Activated CD4-positive, alpha-beta T cell treated with anti-CD3 and anti-CD28 coated beads for 1 hour (primary cell): ENCODE measurements around the gene NFS1.
"Not testable (repeated sequence)": the region's sequence is repeated elsewhere in the genome, so short reads cannot be mapped to it uniquely, and the experiment has no call there.

Experiments used
- DNase-seq: peaks from one replicate; pipeline ENCODE4 v3.0.0-alpha.2; 2020

Gene NFS1

DNA sequence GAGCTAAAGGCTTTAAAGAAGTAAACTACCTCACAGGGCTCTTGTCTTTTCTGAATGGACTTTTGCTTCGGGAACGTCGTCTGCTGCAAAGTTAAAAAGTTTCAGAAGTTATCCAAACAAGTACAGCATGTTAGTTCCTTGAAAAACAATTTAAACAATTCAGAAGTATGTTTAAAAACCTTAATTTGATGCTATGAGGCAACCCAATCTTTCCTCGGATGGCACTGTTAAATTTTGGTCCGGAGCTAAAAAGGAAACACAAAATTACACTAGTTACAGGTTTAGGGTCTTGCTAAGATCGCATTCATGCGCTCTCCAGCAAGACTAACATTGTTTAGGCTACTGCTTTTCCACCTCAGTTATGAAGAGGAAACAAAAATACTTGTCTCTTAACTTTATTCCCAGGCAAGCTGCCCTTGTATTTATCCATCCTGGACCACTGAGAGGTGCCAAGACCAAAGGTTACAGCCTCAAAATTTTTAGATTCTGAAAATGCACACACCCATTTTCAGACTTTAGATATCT lies 30.2 kb upstream of the NFS1 start:
- no peak for DNase-seq

GRCh38 chr20:35726842-35727711 lies 27.9 kb upstream of the NFS1 start:
- DNase-seq: no peak

DNA sequence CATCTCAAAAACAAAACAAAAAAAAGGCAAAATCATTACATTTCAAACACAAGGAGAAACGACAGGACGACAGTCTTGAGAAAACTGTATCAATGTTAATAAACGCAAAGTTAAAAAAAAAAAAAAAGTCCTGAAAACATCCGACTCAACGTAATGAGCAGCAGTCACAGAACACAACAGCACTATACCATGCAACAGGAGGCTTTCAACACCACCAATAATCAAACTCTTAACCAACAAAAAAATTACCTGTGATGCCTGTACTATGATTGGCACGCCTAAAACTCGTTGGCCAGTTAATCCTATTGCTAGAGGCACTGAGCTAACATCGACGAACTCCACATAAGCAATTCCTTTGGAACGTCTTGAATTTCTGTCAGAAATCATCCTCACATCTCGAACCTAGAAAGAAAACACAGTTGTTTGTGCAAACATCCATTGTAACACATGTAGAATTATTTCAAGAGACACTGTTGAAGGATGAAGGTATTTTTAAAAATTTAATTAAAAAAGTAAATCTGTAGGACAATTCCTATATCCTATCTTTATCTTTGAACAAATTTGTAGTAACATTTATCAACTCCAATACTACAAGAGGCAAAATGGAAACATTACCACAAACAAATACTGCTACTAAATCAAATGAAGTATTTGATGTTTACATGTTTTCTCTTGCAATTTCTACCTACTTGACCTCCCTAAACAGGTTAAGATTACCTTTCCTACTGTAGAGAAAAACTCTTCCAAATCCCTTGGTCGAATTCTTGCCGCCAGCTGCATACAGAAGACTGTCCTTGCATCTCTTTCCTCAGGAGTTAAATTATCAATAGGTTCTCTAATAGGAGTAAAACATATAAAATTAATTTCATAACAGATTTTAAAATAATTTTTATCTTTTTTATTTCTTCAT lies 25.4 kb upstream of the NFS1 start:
- no peak for DNase-seq

- not testable (repeated sequence) for DNase-seq
Measured at GRCh38 chr20:35723652-35724320, 24.6 kb upstream of the NFS1 start.

- DNase-seq: not testable (repeated sequence)
Measured at GRCh38 chr20:35723275-35723639, 24.1 kb upstream of the NFS1 start.

- no peak for DNase-seq
Measured at GRCh38 chr20:35721621-35722020, 22.5 kb upstream of the NFS1 start.

DNA sequence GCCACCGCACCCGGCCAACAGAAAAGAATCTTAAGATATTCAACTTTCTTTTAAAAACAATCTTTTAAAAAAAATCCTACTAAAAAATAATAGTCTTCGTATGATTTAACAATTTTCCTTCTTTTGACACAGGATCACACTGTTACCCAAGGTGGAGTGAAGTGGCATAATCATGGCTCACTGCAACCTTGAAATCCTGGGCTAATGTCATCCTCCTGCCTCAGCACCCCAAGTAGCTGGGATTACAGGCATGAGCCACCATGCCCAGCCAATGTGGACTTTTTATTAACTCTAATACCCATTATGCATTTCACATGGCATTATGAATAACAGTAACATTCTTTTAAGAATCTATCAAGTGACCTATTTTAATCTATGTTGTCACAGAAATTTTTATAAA lies 22.1 kb upstream of the NFS1 start:
- DNase-seq: no peak

DNA sequence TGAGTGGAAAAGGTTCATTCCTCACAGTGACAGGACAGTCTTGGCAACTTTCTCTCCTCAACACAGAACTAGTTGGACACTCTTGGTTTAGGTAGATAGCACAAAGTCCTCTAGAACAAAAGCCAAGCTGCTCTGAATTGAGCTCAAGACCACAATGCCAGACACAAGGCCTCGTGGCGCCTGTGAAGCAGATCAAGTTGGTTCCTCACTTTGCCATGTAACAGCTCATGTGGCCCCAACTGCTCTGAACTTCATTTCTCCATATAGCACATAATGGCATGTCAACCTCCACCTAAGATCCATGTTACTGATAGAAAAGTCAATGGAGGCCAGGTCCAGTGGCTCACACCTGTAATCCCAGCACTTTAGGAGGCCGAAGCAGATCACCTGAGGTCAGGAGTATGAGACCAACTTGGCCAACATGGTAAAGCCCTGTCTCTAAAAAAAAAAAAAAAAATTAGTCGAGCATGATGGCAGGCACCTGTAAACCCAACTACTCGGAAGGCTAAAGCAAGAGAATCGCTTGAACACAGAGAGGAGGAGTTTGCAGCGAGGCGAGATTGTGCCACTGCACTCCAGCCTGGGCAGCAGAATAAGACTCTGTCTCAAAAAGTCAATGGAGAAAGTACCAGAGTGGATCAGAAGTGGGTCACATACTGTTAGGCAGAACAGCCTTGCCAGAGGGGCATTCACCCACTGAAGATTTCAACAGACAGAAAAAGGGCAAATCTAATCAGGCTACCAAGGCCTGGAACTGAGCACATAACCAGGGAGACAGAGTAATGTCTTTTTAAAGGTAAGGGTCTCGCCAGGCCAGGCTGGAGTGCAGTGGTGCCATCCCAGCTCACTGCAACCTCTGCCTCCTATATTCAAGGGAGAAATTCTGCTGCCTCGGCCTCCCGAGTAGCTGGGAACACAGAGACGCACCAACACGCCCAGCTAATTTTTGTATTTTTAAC lies 21.3 kb upstream of the NFS1 start:
- no peak for DNase-seq

DNA sequence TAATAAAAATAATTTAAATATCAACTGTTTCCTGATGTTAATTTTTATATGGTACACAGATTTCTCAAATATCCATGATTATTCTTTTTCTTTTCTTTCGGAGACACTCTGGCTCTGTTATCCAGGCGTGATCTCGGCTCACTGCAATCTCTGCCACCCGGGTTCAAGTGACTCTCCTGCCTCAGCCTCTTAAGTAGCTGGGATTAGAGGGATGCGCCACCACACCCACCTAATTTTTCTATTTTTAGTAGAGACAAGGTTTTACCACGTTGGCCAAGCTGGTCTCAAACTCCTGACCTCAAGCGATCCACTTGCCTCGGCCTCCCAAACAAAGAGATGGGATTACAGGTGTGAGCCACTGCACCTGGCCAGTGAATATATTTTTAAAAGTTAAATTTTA lies 20.6 kb upstream of the NFS1 start:
- DNase-seq: no peak

- no peak for DNase-seq
Measured at GRCh38 chr20:35718972-35719635, 20.0 kb upstream of the NFS1 start.

GRCh38 chr20:35718321-35718720 lies 19.2 kb upstream of the NFS1 start:
- DNase-seq: not testable (repeated sequence)

DNA sequence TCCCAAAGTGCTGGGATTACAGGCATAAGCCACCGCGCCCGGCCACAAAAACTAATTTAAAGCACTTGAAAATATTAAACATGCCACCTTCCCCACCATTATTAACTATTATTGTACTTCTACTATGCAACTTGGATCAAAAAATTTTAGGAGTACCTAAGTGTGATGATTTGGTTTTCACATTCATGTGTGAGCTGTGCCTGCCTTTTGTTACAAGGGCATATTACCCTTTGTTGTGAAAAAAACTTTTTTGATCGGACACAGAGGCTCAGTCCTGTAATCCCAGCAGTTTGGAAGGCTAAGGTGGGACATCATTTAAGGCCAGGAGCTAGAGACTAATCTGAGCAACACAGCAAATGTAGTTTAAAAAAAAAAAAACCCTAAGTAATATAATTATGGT lies 17.2 kb upstream of the NFS1 start:
- no peak for DNase-seq

DNA sequence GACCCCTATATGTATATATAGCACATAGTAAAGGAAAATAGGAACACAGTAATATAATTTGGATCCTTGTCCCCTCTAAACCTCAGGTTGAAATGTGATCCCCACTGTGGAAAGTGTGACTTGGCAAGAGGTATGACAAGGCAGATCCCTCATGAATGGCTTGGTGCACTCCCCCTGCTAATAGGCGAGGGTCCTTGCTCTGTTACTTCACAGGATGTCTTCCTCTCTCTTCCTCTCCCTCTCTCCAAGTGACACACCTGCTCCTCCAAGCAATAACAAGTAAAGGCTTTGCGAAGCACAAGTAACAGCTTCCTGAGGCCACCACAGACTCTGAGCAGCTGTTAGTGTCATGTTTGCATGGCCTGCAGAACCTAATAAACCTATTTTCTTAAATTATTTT lies 16.5 kb upstream of the NFS1 start:
- no peak for DNase-seq

DNA sequence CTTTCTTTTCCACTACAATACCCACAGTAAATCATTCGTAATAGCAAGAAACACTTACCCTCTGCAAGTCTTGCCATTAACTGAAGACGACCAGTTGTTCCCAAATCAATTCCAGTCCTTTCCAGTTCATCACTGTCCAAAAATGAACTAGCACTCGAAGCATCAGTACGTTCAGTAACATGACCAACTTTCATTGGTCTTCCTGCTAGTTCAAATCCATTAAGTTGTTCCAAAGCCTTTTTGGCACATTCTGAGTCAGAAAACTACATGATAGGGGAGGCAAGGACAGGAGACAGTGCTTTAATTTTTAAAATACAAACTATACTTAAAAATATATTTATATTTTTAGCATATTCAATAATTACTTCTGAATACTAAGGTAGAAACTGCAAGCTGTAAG lies 15.0 kb upstream of the NFS1 start:
- DNase-seq: no peak

DNA sequence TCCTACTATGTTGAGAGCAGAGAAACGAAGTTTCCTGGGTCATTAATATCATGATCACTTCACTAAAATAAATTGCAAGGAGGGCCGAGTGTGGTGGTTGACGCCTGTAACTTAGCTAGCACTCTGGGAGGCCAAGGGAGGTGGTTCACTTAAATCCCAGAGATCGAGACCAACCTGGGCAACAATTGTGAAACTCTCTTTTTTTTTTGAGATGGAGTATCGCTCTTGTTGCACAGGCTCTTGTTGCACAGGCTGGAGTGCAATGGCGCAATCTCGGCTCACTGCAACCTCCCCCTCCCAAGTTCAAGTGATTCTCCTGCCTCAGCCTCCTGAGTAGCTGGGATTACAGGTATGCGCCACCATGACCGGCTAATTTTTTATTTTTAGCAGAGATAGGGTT lies 14.0 kb upstream of the NFS1 start:
- DNase-seq: not testable (repeated sequence)

DNA sequence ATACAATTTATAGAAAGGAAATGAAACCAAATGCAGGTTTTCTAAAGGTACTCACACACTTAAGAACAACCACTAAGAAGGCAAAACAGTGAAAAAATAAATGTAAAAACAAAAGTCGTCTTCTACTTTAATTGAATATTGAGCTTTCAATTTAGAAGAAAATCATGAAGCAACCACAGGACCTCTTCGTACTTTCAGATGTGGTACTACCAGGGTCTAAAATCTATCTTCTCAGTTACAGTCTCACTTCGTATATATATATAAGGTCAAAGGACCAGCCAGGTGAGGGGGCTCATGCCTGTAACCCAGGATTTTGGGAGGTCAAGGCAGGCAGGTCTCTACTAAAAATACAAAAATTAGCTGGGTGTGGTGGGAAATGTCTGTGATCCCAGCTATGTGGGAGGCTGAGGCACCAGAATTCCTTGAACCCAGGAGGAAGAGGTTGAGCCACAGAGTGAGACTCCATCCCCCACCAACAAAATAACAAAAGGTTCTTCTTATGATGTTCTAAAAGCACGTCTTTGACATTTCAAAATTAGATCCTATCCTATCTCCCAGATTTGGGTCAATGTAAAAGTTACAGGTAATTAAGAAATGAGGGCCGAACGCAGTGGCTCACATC lies 12.5 kb upstream of the NFS1 start:
- DNase-seq: no peak

DNA sequence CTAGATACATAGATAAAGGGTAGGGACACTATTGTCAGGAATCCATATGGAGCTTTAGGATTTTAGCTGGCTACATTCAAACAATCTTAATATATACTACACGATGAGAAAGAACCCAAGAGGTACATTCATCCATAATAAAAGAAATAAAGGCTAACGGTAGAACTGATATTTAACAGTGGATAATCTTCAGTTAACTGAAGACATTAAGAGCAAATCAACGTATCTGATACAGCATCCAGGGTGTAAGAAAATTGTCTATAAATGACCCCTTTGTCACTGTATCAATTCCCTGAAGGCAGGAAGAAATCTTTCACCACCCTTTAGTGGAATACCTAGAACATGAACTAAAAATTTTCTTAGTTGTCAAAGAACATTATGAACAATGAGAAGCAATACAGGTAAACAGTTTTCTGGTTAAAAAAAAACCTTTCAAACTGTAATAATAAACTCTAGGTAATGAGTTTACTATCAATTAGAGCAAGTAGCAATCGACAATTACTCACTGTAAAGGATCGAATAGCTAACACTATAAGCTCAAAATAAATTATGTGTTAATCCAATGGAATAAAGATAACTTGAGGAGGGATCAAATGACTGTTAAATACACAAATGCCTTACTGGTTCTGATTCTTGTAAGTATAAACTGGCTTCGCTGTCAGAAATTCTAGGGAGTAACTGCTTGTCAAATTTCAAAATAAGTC lies 11.9 kb upstream of the NFS1 start:
- no peak for DNase-seq

- no peak for DNase-seq
Measured at GRCh38 chr20:35710039-35710438, 10.9 kb upstream of the NFS1 start.

GRCh38 chr20:35709259-35709658 lies 10.1 kb upstream of the NFS1 start:
- no peak for DNase-seq

- no peak for DNase-seq
Measured at GRCh38 chr20:35708502-35708901, 9.3 kb upstream of the NFS1 start.
